ENCODE results near the gene NPDC1. TPM values are rescaled to one million over a fixed set of nuclear protein-coding genes. Genes with fewer than 3 reads are reported as not detected.
"Not testable (repeated sequence)": the region's sequence is repeated elsewhere in the genome, so short reads cannot be mapped to it uniquely, and the experiment has no call there.

Gene NPDC1
- total and polyA plus RNA-seq, 7 donors = 21.4 to 118 (median 60.7) TPM

DNA sequence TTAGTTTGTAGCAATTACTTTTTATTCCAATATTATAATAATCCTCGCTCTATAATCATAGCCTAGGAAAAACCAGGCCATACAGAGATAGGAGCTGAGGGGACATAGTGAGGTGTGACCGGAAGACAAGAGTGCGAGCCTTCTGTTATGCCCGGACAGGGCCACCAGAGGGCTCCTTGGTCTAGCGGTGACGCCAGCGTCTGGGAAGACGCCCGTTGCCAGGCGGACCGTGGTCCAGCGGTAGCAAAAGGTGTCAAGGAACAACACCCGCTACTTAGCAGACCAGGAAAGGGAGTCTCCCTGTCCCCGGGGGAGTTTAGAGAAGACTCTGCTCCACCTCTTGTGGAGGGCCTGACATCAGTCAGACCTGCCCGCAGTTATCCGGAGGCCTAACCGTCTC lies 41.7 kb downstream of the NPDC1 start:
- H3K36me3 ChIP-seq; intact Hi-C loops (cut with DNase I); H3K27ac ChIP-seq; H3K4me1 ChIP-seq; DNase-seq; H3K27me3 ChIP-seq; H3K9me3 ChIP-seq; H3K4me3 ChIP-seq: not testable (repeated sequence)
- TF ChIP-seq, protein P1, sequence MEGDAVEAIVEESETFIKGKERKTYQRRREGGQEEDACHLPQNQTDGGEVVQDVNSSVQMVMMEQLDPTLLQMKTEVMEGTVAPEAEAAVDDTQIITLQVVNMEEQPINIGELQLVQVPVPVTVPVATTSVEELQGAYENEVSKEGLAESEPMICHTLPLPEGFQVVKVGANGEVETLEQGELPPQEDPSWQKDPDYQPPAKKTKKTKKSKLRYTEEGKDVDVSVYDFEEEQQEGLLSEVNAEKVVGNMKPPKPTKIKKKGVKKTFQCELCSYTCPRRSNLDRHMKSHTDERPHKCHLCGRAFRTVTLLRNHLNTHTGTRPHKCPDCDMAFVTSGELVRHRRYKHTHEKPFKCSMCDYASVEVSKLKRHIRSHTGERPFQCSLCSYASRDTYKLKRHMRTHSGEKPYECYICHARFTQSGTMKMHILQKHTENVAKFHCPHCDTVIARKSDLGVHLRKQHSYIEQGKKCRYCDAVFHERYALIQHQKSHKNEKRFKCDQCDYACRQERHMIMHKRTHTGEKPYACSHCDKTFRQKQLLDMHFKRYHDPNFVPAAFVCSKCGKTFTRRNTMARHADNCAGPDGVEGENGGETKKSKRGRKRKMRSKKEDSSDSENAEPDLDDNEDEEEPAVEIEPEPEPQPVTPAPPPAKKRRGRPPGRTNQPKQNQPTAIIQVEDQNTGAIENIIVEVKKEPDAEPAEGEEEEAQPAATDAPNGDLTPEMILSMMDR (IDR thresholded peaks at IDR 0.05) = peak in 2 of 4 experiments; percentile 22 to 37
- 36 to 47% methylated on average over 17 of the region's 17 CpGs for WGBS, 2 donors

DNA sequence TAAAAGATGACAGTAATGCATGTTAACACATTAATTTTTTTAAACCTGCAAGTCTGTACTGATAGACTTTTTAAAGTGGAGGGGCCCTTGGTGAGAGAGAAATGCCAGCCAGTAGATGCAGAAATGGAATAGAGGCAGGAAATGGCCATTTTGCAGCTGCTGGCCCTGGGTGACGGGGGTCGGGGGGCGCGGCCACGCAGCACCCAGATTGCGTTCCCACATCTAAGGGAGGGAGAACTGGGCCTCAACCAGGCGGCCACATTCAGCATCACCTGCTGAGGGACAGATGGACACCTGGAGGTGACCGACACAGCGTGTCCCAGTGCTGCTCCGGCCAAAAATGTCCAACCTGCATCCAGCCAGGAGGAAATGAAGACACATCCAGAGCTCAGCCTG lies 43.3 kb downstream of the NPDC1 start:
- DNase-seq = no peak
- no peak overlapping the region for H3K4me3 ChIP-seq
- H3K4me1 ChIP-seq = no peaks in the 10 kb centered on the region
- intact Hi-C loops (cut with DNase I) = no loop called here
- no peak overlapping the region for H3K27ac ChIP-seq
- 88 to 91% methylated on average over 10 of the region's 10 CpGs for WGBS, 2 donors
- H3K36me3 ChIP-seq = no peaks in the 10 kb centered on the region
- H3K27me3 ChIP-seq = peaks cover under 1 to 10% (median 2%) of the 10 kb centered on the region in 3 donors
- no peaks in the 10 kb centered on the region for H3K9me3 ChIP-seq
- TF ChIP-seq POLR2A (IDR thresholded peaks at IDR 0.05) = no peak
- TF ChIP-seq POLR2AphosphoS5 (IDR thresholded peaks at IDR 0.05) = no peak
- TF ChIP-seq, protein P1 (IDR thresholded peaks at IDR 0.05) = no peak
- no peak for TF ChIP-seq EP300 (IDR thresholded peaks at IDR 0.05)

DNA sequence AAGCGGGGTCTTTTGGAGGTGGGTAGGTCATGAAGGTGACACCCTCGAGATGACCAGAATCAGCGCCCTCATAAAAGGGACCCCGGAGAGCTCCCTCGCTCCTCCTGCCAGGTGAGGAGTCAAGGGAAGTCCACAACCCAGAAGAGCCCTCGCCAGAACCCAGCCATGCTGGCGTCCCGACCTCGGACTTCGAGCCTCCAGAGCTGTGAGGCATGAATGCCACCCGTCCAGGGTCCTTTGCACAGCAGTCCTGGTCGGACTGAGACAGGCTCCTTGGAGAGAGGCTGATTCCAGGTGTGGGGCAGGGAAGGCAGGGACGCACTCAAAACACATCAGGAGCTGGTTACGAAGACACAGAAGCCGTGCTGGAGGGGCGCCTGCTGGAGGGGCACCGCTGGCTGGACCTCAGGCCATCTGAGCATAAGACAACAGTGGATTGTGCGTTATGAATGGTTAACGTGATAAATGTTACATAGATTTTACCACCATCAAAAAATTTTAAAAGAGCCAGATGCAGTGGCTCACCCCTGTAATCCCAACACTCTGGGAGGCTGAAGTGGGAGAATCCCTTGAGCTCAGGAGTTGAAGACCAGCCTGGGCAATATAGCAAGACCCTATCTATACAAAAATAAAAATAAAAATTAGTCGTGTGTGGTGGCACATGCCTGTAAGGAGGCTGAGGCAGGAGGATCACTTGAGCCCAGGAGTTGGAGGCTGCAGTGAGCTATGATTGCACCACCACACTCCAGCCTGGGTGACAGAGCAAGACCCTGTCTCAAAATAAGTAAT lies 43.9 kb downstream of the NPDC1 start:
- no peak for TF ChIP-seq POLR2A (IDR thresholded peaks at IDR 0.05)
- TF ChIP-seq EP300 (IDR thresholded peaks at IDR 0.05) = no peak
- TF ChIP-seq POLR2AphosphoS5 (IDR thresholded peaks at IDR 0.05) = no peak
- TF ChIP-seq, protein P1 (IDR thresholded peaks at IDR 0.05) = no peak
- Histone ChIP-seq H3K27ac (no peak overlapping the region), H3K4me3 (no peak overlapping the region), H3K9me3 (no peaks in the 10 kb centered on the region), H3K36me3 (no peaks in the 10 kb centered on the region), H3K27me3 (peaks cover 3 to 16% (median 8%) of the 10 kb centered on the region in 3 donors), H3K4me1 (no peaks in the 10 kb centered on the region)
- intact Hi-C loops (cut with DNase I) = no loop called here
- 80 to 91% methylated on average over 20 of the region's 20 CpGs for WGBS, 2 donors
- no peak for DNase-seq

DNA sequence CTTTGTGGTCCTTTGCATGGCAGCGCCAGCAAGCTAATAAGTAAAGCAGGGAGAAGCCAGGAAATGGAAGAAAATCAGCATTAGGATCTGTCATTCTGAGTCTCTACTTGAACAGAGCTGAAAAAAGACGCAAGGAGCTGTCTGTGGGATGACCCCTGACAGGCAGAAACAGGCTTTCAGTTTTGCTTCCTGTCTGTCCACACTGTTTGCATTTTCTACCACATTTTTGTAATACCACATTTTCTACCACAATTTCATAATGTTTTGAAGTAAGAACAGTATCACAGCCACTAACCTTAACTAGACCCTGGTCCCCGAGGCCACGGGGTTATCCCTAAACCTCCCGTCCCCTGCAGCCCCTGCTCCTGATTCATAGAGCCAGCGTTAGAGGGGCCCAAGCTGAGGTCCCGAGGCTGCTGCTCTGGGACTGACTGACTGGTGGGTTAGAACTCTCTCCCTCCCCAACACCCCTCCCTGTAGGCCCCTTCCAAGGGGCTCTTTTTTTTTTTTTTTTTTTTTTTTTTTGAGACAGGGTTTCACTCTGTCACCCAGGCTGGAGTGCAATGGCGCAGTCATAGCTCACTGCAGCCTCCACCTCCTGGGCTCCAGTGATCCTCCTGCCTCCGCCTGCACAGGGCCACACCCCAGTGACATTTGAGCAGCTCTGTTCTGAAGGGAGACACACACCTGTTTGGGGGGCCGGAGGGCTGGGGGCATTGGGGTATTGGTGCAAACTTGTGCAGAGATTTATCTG lies 45.6 kb downstream of the NPDC1 start:
- Histone ChIP-seq H3K27me3 (peaks cover 11 to 33% (median 25%) of the 10 kb centered on the region in 3 donors), H3K4me3 (no peak overlapping the region), H3K9me3 (no peaks in the 10 kb centered on the region), H3K27ac (peak overlapping the region in 1 of 4 donors; percentile 1), H3K36me3 (no peaks in the 10 kb centered on the region), H3K4me1 (peaks cover 0 to 14% (median 12%) of the 10 kb centered on the region in 4 donors)
- no peak for DNase-seq
- WGBS, 2 donors = 55 to 71% methylated on average over 10 of the region's 10 CpGs
- intact Hi-C loops (cut with DNase I) = no loop called here
- no peak for TF ChIP-seq POLR2A (IDR thresholded peaks at IDR 0.05)
- TF ChIP-seq POLR2AphosphoS5 (IDR thresholded peaks at IDR 0.05) = no peak
- no peak for TF ChIP-seq EP300 (IDR thresholded peaks at IDR 0.05)
- TF ChIP-seq, protein P1 (IDR thresholded peaks at IDR 0.05) = no peak

Data from sigmoid colon (tissue), 7 donors.